ENCODE data around the gene ENAM.
A peak's percentile ranks its signal among the peaks of the same experiment; 100 is the strongest.

ENAM gene, protein sequence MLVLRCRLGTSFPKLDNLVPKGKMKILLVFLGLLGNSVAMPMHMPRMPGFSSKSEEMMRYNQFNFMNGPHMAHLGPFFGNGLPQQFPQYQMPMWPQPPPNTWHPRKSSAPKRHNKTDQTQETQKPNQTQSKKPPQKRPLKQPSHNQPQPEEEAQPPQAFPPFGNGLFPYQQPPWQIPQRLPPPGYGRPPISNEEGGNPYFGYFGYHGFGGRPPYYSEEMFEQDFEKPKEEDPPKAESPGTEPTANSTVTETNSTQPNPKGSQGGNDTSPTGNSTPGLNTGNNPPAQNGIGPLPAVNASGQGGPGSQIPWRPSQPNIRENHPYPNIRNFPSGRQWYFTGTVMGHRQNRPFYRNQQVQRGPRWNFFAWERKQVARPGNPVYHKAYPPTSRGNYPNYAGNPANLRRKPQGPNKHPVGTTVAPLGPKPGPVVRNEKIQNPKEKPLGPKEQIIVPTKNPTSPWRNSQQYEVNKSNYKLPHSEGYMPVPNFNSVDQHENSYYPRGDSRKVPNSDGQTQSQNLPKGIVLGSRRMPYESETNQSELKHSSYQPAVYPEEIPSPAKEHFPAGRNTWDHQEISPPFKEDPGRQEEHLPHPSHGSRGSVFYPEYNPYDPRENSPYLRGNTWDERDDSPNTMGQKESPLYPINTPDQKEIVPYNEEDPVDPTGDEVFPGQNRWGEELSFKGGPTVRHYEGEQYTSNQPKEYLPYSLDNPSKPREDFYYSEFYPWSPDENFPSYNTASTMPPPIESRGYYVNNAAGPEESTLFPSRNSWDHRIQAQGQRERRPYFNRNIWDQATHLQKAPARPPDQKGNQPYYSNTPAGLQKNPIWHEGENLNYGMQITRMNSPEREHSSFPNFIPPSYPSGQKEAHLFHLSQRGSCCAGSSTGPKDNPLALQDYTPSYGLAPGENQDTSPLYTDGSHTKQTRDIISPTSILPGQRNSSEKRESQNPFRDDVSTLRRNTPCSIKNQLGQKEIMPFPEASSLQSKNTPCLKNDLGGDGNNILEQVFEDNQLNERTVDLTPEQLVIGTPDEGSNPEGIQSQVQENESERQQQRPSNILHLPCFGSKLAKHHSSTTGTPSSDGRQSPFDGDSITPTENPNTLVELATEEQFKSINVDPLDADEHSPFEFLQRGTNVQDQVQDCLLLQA

DNA sequence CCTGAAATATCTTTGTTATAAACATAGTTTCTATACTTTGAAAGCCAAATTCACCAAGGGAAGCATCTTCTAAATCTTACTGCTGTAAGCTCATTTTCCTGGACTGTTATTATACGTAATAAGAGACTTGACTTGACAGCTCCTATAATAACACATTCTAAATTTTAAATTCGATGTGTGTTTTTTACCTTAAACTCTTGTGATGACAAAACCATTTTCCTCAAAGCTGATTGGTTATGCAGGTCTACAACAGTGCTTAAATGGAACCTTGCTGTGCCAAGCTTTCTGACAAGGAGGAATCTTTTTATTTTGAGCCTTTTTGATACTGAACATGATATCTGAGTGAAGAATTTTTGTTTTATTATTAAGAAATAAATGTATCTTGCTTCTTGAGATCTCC is at the start of gene ENAM:
ENAM (plus strand) TSS at position 301 of the 400 bp plus-strand sequence. CDS start 757 bp downstream, outside the sequence.
- no peak for DNase-seq

DNA sequence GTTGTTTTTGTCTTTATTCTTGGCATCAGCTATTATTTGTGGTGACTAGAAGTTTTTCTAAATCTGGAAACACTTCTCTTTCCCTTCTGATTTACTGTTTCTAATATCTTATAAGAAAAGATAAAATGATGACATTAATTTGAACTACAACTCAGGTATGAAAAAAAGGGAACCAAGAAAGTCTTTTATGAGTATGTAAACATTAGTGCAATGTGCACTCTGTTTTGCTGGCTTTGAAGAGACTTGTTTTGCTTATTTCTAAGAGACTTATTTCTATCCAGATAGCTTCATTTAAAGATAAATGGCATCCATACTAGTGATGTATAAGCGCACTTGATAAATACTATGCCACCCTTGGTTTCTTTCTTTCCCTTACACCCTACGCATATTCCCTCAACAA is 46.6 kb upstream of the ENAM start:
- DNase-seq: no peak

DNA sequence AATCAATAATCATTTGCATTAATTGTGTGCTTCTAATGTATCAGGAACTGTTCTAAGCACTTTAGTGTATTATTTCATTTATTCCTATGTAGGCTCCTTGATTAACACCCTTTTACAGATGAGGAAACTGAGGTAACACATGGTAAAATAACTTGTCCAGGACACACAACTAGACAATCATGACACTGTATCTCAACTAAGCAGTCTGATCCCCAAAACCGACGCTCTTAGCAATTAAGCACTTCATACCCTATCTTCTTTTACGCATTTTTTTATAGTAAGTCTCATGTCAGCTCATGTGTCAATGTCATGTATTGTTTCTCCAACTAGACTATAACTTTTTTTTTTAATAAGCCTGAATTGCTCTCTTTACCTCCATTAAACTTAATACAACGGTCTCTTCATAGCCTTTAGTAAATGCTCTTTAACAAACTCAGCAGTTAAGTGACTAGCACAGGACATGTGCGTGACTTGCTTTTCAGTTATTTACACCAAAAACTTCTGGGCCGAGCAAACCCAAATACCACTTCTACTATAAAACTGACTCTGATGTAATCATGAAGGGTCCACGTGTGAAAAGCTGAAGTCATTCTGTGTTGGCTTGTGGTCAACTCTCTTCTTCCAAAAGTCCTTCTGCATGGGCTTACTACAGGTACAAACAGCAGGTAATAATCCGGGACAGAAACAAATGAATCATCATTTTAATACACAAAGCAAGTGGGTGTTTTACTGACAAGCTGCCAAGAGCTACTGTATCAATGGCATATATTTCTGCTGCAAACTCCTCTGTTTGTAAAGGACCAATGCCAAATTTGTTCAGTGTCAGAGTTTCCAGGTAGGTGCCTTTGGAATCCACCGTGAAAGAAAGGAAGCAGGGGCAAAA is 44.4 kb upstream of the ENAM start:
- DNase-seq: no peak

DNA sequence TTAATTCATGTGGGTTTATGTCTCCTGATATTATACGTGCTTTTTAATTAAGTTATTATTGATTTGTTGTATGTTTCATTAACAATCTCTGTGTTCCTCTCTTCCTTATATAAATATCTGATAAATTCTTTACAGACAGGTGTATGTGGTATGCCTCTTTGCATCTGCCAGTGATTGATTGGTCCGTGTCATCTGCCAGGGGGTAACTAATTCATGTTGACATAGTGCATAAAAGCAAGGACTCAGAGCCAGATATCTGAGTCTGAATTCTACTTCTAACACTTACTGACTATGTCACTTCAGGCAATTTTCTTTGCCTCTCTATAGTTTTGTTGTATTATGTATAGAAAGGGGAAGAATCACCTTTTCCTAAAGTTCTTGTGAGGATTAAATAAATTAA is 41.7 kb upstream of the ENAM start:
- no peak for DNase-seq

DNA sequence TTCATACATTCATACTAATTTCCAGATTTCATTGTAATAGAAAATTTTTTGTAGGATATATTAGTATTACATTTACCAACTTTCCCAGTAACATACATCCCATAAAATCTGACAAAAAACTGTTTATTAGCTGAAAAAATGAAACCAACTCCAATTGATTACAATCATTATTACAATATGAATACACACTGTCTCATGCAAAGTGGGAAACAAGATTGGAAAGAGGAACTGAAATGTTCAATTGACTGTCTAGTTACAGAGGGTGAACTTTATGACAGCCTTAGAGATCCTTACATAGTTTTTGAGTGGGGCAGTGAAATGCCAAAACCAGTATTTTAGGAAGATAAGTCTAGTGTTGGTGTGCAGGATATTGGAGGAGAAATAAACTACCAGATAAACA is 38.8 kb upstream of the ENAM start:
- DNase-seq: no peak

DNA sequence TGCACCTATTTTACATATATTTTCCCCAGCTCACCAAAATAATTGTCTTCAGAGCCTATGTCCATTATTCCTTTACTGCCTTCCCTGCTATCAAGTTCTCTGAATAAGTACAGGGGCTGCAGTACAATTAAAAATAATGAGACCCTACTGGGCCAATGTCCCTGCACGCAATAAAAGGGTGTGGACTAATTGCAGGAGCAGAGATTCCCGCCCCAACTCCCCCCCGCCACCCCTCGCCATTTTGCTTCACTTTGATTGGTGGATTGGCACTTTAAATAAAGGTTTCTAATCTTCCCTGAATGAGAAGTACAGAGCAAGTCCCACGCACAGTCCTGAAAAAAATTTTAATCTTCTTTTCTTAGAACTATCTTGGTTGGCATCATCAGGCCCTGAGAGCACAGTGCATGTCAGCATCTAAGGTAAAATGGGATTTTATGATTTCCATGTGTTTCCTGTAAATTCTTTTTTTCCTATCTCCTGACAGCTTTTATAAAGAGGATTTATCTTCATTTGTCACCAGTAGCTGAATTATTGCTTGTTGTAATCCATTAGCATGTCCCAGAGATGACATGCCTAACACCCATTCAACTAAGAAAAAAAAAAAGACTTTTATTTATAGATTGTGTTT is 36.5 kb upstream of the ENAM start, which contains the start of gene AMBN:
AMBN (plus strand) TSS at position 302 of the 628 bp plus-strand sequence; CDS start at position 405, 103 bp downstream.
- peak; percentile 18 for DNase-seq

DNA sequence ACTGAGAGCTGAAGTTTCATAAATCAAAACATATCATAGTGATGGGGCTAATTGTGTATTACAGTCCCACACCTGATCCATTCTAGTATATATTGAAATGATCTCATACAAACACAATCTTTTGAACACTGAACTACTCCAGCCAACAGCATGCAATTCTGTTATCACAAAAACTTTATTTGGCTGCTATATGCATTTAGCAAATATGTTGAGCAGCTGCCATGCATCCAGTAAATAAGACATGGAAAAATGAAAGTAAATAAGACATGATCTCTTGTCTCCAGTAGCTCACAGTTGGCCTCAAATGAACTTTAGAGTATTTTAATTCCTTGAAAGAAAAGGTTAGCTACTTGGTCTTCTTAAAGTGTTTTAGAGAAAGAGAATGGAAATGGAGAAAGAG is 34.3 kb upstream of the ENAM start:
- no peak for DNase-seq

DNA sequence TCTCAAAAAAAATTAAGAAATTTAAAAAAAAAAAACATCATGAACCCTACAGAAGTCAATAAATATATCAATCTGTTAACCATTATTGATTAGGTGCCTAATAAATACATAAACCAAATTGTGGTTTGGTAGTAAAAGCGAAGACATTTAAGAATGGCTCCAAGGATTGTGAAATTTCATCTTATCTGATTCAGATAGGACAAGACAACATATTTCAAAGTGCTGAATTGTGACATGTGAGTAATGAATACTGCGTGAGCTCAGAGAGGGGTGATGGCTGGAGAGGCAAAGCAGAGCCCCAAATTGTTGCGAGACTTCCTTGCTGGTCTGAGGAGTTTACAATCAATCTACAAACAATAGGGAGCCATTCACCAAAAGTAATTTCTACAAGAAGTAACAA is 28.2 kb upstream of the ENAM start:
- no peak for DNase-seq

DNA sequence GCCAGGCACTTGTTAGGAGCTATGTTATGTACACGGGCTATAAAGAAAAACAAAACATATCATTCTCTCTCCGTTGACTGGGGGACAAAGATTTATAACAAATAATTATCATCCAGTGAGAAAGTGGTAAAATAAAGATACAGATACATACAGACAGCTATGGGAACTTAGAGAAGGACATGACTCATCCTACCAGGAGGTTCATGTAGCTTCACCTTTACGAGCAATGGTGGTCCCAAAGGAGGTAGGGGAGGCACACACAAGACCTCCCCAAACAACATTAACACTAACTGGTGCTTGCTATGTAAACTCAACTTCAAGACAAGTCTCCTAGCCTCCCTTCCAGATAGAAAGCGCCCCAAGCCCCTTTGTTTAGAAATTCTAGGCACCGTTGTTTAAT is 27.6 kb upstream of the ENAM start:
- no peak for DNase-seq

DNA sequence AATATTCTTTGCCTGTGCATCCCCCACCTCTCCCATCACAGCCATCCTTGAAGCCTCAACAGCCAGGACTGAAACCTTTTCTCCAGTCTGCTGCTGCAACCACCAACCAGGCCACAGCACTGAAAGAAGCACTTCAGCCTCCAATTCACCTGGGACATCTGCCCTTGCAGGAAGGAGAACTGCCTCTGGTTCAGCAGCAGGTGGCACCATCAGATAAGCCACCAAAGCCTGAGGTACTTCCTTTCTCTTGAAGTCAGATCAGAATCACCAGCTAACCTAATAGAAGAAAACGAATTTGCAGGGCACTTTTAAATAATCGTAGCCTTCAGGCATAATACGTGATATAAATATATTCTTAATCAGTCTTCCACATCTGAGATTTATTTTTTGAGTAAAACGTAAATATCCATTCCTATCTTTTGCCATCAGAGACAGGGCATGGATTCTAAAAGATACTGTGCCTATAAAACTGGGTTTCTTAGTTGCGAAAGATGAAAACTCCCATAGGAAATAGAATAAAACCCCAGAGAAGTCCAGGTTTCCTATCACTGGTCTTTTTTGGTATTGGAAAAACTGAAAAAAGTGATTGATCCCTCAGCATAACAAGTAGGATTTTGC is 27.0 kb upstream of the ENAM start:
- DNase-seq: peak; percentile 84

DNA sequence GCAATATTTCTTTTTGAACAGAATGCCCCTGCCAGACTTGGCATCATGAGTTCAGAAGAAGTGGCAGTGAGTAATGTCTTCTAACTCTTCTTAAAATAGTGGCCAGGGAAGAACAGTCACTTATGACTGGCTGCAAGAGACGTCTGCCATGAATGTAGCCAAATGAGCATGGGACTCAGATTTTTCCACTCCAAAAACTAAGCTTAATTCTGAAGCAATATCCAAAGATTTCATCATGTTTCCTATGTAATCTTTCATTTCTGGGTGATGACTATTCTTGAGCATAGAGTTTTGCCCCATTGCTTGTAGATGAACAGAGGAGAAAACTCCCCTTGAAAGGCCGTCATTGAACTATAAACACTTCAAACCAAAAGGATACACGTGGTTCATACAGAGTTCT is 24.7 kb upstream of the ENAM start:
- no peak for DNase-seq

DNA sequence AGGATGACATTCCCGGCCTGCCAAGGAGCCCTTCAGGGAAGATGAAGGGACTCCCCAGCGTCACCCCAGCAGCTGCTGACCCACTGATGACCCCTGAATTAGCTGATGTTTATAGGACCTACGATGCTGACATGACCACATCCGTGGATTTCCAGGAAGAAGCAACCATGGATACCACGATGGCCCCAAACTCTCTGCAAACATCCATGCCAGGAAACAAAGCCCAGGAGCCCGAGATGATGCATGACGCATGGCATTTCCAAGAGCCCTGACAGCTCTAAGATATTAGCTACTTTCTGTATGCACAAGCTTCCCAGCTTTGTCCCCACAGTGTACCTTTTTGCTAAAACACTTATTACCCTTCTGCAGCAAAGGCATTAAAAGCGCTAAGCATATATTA is 22.1 kb upstream of the ENAM start:
- no peak for DNase-seq

DNA sequence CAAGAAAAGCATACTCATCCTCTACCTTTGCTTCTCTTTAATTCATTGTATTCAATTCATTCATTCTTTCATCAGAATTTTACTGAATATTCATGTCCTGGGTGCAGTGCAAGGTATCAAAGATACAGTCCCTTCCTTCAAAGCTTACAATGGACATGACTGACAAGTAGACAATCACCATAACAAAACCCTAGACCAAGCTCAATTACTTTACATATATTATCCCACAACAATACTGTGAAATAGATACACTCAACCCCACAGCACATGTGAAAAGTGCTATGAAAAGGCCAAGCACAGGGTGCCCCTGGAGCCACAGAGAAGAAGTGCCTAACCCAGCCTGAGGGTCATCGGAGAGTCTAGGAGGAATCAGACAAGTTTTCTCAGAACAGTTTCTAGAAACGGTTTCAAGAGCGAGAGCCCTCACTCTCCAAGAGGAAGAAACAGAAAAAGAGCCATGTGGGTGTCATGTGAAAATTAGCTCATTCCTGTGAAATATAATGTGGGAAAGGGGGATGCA is 21.1 kb upstream of the ENAM start:
- DNase-seq: no peak

DNA sequence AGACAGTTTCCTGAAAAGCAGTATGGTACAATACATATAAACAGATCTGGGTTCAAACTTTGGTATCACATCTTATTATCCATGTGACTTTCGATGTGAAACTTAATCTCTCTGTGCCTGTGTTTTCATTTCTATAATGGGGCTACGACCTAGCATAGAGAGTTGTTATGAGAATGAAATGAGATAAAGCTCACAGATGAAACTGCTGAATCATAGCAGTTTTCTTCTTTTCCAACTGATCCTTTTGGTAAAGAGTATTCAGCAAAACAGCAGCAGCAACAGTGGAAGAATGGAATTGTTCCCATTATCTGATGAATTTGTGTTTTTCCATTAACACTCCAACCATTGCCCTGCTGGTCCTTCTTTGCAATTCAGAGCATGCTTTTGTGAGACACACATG is 20.2 kb upstream of the ENAM start:
- DNase-seq: no peak

DNA sequence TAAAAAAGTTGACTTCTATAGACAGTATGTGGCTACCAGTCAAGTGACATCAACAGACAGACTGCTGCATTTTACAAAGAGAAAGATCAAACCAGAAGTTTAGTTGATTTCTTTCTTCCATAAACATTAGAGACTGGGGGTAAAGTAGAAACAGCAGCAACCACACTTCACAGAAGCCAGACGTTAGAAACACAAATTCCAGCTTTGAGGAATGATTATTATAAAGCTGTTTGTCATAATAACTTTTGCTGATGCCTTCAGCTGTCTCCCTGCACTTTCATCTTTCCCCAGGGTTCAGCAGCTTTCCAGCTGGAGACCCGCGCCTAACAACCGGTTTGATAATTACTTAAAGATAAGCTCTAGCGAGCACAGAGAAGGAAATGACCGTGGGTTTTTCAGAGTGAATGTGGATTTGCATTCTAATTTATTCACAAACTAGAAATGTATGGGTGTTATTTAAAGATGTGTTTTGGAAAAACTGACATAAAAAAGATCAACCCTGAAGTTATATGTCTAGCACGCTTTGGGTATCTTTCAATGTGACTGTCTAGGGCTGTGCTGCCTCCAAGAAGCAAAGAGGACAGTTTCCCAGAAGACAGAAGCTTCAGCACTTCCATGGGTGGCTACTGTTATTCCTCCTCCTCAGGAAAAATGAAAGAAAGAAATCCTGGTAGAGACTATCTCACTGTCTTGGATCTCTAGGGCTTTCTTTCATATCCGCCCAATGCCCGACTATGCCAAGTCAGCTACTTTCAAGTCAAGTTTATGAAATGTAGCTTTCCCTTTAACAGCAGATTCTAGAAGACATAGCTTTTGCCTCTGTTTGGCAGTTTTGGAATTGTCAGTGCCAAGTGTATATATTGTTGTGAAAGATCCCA is 15.0 kb upstream of the ENAM start:
- peak; percentile 20 for DNase-seq

DNA sequence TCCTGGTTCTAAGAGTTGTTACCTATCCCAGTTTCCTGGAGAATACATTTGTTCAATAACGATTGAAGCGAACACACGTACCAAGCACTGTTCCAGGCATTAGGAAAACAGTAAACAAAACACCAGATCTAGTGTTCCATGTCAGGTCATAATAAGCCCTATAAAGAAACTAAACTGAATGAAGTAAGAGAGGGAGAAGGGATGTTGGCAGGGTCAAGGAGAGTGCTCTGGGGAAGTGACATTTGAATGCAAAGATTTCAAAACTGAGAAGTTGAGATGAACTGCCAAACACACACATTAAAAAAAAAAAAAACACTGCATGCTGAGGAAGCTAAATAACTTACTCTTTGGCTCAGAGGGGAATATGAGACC is 14.4 kb upstream of the ENAM start:
- DNase-seq: no peak

DNA sequence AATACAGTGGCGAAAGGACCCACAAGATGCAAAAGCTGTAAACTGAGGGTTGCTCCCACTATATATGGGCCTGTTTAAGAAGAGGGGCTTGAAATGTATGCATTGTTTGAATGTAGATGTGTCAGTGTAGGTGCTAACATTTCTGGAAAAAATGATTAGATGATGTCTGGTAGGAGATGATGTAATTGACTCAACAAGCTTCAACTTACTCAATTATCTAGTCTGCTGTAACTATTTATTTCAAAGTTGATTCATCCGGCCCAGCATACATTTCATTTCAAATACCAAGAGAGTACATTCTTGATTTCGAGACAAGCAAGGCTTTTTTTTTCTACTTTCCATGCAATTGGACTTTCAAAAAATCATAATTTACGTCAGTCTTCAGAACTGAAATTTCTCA is 9.3 kb upstream of the ENAM start:
- DNase-seq: no peak

DNA sequence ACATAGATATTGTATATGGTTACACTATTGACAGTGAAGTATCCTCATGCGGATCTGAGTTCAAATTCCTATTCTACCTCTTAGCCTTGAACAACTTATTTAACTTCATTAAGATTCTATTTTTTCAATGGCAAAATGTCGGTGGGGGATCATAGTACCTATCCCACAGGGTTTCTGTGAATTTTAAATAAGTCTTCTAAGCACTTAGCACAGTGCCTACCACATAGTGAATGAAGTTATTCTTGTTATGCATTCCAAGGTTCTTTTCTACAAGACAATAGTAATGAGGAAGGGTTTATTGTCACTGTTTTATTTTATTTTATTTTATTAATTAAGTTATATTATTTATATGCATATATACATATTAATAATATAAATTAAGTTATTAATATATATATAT is 8.8 kb upstream of the ENAM start:
- no peak for DNase-seq

DNA sequence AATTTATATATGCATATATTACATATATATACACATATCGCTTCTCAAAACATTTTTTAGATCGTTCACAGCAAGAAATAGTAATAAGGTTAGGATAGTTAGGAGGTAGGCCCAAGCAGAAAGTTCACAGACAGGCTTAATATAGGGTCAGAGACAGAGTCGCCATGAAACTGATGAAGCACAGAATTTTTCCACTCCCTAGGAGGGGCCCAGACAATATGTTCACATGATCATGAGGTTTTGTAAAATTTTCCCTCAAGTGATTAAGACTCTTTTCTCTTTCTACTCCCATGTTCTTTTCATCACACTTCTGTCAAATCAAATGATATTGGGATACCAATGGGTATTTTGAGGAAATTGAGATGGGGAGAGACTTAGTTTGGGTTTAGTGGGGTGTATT is 5.2 kb upstream of the ENAM start:
- DNase-seq: no peak

DNA sequence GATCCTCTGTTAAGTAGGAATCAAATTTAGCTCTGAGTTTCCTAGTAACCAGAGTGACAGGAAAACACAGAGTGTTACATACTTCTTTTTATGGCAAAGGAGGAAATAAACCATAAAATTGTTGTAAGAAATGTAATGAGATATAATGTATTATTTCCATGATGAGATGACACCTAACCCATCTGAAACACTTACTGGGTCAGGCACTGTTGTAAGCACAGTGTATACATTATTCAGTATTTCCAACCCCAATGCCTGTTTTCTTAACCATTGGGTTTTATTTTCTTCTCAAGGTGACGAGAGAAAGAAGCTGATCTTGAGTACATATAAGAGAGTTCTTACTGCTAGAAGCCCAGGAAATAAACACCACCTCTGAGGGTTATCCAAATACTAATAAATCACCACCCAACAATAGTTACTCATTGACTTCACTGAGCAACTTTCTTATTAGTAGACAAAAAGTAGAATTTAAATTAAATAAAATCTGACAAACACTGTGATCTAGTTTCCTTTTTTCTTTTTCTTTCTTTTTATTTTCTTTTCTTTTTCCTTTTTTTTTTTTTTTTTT is 4.2 kb upstream of the ENAM start:
- no peak for DNase-seq
